Hematopoietic multipotent progenitor cell treated with erythropoietin and hydrocortisone succinate and interleukin-3 and kit ligand, for 6 days (in vitro differentiated cells): ENCODE data around the gene ARMC8.

Source experiments
- DNase-seq: peaks from one replicate; pipeline ENCODE4 v3.0.0-alpha.2; 2015

The ARMC8 gene

GRCh38 chr3:138314751-138315150, 127.7 kb downstream of the ARMC8 start:
- no peak for DNase-seq

- no peak for DNase-seq
These were observed 130.6 kb downstream of the ARMC8 start for GRCh38 chr3:138317687-138318086.

- no peak for DNase-seq
These were observed 136.9 kb downstream of the ARMC8 start for GRCh38 chr3:138323971-138324370.

- no peak for DNase-seq
These were observed 138.9 kb downstream of the ARMC8 start for GRCh38 chr3:138325990-138326389.

GRCh38 chr3:138326866-138327595, 139.9 kb downstream of the ARMC8 start:
- DNase-seq = no peak

- no peak for DNase-seq
These were observed 140.7 kb downstream of the ARMC8 start for GRCh38 chr3:138327831-138328230.

GRCh38 chr3:138328341-138328740, 141.2 kb downstream of the ARMC8 start:
- DNase-seq = peak; percentile 64

GRCh38 chr3:138329127-138329983, 142.3 kb downstream of the ARMC8 start, which contains the start of gene NME9:
Gene NME9, minus strand, starts transcription at chr3:138329851. Its CDS starts 516 bp downstream, at chr3:138329335.
- DNase-seq = peak; percentile 97

GRCh38 chr3:138329984-138330293, 142.8 kb downstream of the ARMC8 start:
- no peak for DNase-seq

- peak; percentile 23 for DNase-seq
These were observed 144.2 kb downstream of the ARMC8 start for GRCh38 chr3:138331143-138331894.

- DNase-seq = peak; percentile 73
These were observed 145.5 kb downstream of the ARMC8 start for GRCh38 chr3:138332472-138333073.

- DNase-seq = no peak
These were observed 147.5 kb downstream of the ARMC8 start for GRCh38 chr3:138334608-138335007.

- no peak for DNase-seq
These were observed 149.4 kb downstream of the ARMC8 start for GRCh38 chr3:138336454-138336999.

- DNase-seq = no peak
These were observed 151.1 kb downstream of the ARMC8 start for GRCh38 chr3:138338244-138338643.

GRCh38 chr3:138338811-138339210, 151.7 kb downstream of the ARMC8 start:
- DNase-seq = no peak

GRCh38 chr3:138340511-138340910, 153.4 kb downstream of the ARMC8 start:
- no peak for DNase-seq

GRCh38 chr3:138344754-138345153, 157.7 kb downstream of the ARMC8 start:
- DNase-seq = no peak
